ENCODE data around the gene IRAK3. TPM values are rescaled to one million over a fixed set of nuclear protein-coding genes. Genes with fewer than 3 reads are reported as not detected.
"Not testable (repeated sequence)": the region's sequence is repeated elsewhere in the genome, so short reads cannot be mapped to it uniquely, and the experiment has no call there.

Gene IRAK3
- polyA plus RNA-seq, 1 donor = 4.4 TPM

- DNase-seq (ENCODE audit: low read depth) = no peak
Observed at GRCh38 chr12:66210840-66211239, 21.8 kb downstream of the IRAK3 start.

DNA sequence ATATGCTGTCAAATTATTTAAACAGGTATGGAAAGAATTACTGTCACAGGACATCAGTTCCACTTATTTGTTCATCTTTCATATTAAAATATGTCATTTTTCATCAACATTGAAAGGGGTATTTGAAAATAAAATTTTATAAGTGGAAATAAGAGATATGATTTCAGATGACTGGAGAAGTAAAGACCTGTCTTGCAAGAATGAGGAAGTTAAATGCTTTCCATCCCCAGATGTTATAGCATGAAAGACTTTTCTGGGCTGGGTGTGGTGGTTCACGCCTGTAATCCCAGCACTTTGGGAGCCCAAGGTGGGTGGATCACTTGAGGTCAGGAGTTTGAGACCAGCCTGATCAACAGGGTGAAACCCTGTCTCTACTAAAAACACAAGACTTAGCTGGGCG lies 22.6 kb downstream of the IRAK3 start:
- DNase-seq (ENCODE audit: low read depth) = not testable (repeated sequence)

DNA sequence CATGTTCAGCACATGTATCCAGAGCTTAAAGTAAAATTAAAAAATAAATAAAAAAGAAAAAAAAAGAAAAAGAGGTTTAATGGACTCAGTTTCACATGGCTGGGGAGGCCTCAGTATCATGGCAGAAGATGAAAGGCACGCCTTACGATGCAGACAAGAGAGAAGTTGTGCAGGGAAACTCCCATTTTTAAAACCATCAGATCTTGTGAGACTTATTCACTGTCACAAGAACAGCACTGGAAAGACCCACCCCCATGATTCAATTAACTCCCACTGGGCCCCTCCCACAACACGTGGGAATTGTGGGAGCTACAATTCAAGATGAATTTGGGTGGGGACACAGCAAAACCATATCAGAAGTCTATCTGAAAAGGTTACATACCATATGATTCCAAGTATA lies 24.0 kb downstream of the IRAK3 start:
- DNase-seq (ENCODE audit: low read depth) = not testable (repeated sequence)

DNA sequence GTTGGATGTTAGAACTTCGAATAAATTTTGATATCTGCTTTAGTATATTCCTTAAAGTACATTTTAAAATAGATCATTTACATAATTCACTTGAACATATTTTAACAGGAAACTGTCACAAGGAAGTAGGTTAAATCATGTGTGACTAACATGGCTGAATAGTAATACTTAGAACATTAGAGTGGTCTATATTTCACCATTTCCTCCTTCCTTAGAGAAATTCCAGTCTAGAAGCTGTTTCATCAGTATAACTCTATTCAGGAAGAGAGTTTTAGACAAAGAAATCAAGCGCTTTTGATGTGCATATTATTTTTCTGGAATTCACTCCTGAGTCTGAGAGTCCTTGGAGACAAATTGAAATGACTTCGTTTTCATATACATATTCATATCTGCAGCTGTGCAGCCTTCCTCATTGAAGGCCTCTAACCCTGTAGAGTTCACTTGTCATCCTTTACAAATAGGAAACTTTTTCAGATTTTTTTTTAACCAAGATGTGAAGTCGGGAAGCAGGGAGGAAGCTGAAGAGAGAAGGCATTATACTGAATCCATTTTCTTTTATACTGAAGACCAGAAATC lies 28.4 kb downstream of the IRAK3 start:
- DNase-seq (ENCODE audit: low read depth) = no peak

DNA sequence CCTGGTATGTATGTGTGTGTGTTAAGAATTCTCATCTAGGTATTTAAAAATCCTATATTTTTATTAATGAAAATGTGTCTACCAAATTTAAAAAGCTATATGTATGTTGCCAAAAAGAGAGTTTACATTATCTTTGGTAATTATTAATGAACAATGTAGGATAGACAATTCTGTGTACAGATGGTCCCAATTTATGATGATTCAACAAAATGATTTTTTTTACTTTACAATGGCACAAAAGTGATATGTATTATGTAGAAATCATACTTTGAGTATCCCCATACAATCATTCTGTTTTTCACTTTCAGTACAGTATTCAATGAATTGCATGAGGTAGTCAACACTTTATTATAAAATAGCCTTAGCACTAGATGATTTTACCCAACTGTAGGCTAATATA lies 39.4 kb downstream of the IRAK3 start:
- DNase-seq (ENCODE audit: low read depth) = no peak

GRCh38 chr12:66232263-66232662 lies 43.2 kb downstream of the IRAK3 start:
- DNase-seq (ENCODE audit: low read depth) = no peak

GRCh38 chr12:66234037-66234693 lies 45.2 kb downstream of the IRAK3 start:
- DNase-seq (ENCODE audit: low read depth) = not testable (repeated sequence)

GRCh38 chr12:66234773-66235625 lies 46.0 kb downstream of the IRAK3 start:
- not testable (repeated sequence) for DNase-seq (ENCODE audit: low read depth)

DNA sequence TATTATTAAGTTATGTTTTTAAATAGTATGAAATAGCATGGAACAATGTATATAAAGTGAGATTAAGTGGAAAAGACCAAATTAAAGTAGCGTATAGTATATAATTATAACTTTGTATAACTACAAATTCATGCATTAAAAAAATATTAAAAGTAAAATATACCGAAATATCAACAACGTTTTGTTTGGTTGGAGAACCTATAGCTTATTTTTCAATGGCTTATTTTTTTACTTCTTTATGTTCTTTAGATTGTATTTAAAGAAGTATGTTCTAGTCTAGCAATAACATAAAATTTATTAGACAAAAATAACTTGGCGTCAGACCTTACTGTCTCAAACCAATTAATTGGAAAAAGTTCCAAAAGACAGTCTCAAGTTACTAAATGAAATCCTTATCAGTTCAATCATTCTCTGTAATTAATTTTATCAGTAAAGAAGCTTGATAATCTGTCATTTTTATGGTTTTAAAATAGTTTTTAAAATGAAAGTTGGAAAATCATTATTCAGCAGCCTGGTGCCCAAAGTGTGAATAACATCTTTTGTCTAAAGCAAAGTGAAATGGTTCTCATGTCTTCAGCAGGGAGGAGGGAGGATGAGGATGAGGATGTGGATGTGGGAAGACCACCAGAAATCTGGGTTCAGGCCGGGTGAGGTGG lies 46.7 kb downstream of the IRAK3 start:
- DNase-seq (ENCODE audit: low read depth) = no peak

GRCh38 chr12:66236282-66236675 lies 47.3 kb downstream of the IRAK3 start:
- DNase-seq (ENCODE audit: low read depth) = not testable (repeated sequence)

DNA sequence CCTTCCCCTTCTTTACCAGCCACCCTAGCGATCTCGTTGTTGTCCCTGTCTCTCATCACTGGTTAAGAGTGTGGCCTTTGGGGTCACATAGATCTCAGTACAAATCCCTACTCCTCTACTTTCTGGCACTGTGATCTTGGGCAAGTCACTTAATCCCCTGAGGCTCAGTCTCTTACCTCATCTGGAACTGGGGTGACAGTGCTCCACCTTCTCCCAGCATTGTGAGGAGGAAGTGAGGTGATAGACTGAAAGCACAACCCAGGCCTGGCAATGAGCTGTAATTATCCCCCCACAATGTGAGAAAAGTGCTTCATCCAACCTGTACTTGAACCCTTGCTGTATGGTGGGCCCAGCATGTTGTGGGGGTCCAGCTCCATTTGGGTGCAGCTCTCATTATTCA lies 48.0 kb downstream of the IRAK3 start:
- no peak for DNase-seq (ENCODE audit: low read depth)

DNA sequence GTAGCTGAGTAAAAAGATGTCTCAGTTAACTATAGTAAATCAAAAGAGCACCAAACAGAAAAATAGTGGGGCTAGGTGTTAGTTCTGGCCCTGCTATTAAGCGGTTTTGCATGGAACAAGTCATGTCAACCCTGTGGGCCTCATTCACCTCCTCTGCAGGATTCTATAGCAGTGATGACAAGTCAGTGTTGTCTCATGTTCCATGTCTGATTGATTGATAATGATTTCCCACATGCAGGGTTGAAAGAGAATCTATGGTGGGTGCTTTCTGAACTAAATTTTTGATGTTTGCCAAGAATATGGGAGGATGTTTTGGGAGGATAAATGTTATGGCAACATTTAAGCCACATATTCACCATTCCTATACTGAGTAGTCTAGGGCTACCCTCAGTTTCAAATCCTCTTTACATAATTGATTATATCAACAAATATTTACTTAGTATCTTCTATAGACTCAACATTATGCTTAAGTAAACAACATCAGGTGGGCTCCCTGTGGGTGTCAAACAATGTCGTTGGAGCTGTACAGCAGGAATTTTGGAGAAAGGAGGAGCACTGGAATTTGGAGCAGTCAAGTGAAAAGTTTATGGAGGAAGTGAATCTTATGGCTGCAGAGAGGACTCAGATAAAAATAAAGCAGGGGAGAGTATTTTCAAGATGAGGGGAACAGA lies 48.6 kb downstream of the IRAK3 start:
- DNase-seq (ENCODE audit: low read depth) = no peak

GRCh38 chr12:66239295-66239694 lies 50.3 kb downstream of the IRAK3 start:
- DNase-seq (ENCODE audit: low read depth) = no peak

DNA sequence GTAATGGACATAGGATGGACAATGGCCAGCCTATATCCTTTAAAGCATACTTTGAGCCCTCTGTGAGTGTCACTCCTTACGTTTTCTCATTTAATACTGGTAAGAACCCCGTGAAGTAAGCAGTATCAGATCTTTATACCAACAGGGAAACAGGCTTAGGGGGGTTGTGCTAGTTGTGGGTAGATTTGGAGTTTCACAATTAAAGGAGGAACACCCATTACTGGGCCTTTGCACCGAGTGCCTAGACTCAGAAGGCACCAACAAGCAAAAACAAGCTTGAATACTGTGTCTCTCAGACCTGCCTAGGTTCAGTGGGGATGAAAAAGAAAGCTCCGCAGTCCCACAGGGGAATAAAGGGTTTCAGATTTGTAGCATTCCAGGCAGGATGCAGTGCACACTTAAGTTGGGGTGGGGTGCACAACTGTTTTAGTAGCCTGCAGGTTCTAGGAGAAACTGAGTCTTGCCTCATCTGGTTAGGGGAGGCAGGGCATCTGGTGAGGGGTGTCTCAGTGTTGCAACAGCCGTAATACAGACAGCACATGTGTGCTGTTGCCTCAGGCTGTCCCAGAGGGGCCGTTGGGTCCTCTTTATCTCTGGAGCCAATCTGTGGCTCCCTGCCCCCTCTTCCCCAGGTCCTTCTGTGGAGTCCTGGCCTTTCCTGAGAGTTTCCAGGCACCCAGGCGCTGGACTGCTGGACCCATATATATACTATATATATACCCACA lies 51.2 kb downstream of the IRAK3 start:
- DNase-seq (ENCODE audit: low read depth) = no peak

GRCh38 chr12:66241061-66242043 lies 52.3 kb downstream of the IRAK3 start:
- no peak for DNase-seq (ENCODE audit: low read depth)

- no peak for DNase-seq (ENCODE audit: low read depth)
Observed at GRCh38 chr12:66242311-66242710, 53.3 kb downstream of the IRAK3 start.

GRCh38 chr12:66243911-66244310 lies 54.9 kb downstream of the IRAK3 start:
- no peak for DNase-seq (ENCODE audit: low read depth)

GRCh38 chr12:66244446-66244845 lies 55.4 kb downstream of the IRAK3 start:
- DNase-seq (ENCODE audit: low read depth) = no peak

DNA sequence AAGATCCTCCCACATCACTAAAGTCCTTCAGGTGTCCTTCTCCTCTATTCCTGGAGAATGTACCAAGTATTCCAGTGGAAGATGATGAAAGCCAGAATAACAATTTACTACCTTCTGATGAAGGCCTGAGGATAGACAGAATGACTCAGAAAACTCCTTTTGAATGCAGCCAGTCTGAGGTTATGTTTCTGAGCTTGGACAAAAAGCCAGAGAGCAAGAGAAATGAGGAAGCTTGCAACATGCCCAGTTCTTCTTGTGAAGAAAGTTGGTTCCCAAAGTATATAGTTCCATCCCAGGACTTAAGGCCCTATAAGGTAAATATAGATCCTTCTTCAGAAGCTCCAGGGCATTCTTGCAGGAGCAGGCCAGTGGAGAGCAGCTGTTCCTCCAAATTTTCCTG lies 58.7 kb downstream of the IRAK3 start:
- DNase-seq (ENCODE audit: low read depth) = no peak

DNA sequence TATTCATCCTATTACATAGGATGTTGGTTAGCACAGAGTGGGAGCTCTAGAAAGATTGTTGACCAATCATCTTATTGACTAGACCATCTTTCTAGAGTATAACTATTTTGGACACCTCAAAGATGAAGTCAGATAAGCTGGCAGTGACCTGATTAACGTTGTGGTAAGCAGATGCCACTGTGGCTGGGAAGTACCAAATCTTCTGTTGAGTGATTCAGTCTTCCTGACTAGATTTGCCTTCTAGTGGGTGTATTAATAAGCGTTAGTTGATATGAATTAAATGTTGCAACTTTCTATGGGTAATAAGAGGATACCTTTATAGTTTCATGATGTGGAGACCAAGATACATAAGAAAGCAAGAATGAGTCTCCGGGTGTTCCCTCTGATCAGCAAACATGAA lies 62.0 kb downstream of the IRAK3 start:
- DNase-seq (ENCODE audit: low read depth) = no peak

Data from forelimb muscle (tissue), 1 donor.